ENCODE data around the gene KRT73. TPM values are rescaled to one million over a fixed set of nuclear protein-coding genes. Genes with fewer than 3 reads are reported as not detected.

The KRT73 gene
- total RNA-seq, 6 experiments from 2014 or later = not detected

DNA sequence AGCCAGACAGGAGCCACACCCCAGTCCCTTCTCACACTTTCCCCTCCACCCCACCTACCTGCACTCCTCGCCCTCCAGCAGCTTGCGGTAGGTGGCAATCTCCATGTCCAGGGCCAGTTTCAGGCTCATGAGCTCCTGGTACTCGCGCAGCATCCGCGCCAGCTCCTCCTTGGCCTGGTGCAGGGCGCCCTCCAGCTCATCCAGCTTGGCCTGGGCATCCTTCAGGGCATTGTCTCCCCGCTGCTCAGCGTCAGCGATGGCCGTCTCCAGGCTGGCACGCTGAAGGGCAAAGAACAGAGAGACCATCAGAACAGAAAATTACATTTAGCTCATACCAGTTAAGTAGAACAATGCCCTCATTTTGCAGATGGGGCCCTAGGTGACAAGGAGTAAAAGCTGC is 50.2 kb downstream of the KRT73 start:
- 88% methylated on average over 11 of the region's 12 CpGs for WGBS (ENCODE audit: insufficient coverage, low coverage, low lambda C conversion rate, missing lambda C conversion rate)

DNA sequence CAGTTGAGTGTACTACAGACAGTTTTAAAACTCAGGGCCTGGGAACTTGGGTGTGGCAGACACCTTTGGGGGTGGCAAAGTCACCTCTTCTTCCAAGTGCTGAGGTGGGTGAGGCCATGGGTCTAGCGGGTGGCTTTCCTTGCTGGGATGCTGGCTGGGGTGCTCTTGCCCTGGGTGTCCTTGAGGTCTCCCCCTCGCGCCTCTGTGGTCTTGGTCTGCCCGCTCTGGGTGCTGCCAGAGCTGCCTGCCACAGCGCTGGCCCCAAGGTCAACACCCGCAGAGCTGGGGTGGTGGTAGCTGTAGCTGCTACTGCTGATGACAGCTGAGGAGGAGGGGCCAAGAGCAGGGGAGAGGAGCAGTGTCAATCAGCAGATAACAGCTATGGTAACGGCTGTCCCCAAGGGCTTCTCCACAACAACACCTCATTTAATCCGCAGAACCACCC is 51.5 kb downstream of the KRT73 start:
- ATAC-seq (peak in 2 of 4 donors; percentile 23 to 34), DNase-seq (no peak)
- no CpG with 5 or more reads among the region's 8 CpGs for WGBS (ENCODE audit: insufficient coverage, low coverage, low lambda C conversion rate, missing lambda C conversion rate)

More for the DNA sequence above, 50.2 kb downstream of the KRT73 start:
- H3K27me3 ChIP-seq = no peaks in the 10 kb centered on the region
- DNase-seq (peak in 1 of 3 donors; percentile 27), ATAC-seq (no peak)
- H3K36me3 ChIP-seq = no peaks in the 10 kb centered on the region
- TF ChIP-seq, protein P1, sequence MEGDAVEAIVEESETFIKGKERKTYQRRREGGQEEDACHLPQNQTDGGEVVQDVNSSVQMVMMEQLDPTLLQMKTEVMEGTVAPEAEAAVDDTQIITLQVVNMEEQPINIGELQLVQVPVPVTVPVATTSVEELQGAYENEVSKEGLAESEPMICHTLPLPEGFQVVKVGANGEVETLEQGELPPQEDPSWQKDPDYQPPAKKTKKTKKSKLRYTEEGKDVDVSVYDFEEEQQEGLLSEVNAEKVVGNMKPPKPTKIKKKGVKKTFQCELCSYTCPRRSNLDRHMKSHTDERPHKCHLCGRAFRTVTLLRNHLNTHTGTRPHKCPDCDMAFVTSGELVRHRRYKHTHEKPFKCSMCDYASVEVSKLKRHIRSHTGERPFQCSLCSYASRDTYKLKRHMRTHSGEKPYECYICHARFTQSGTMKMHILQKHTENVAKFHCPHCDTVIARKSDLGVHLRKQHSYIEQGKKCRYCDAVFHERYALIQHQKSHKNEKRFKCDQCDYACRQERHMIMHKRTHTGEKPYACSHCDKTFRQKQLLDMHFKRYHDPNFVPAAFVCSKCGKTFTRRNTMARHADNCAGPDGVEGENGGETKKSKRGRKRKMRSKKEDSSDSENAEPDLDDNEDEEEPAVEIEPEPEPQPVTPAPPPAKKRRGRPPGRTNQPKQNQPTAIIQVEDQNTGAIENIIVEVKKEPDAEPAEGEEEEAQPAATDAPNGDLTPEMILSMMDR (IDR thresholded peaks at IDR 0.05) = no peak
- no peak for TF ChIP-seq POLR2A (IDR thresholded peaks at IDR 0.05)
- H3K4me3 ChIP-seq = no peak overlapping the region
- H3K27ac ChIP-seq = no peak overlapping the region
- no peaks in the 10 kb centered on the region for H3K9me3 ChIP-seq
- H3K4me1 ChIP-seq = no peaks in the 10 kb centered on the region
- intact Hi-C loops (cut with DNase I) = loop anchor here in 1 of 2 donors (10.0 kb wide), 1 partner anchor 173 kb away; no protein-coding TSS in a partner anchor

DNA sequence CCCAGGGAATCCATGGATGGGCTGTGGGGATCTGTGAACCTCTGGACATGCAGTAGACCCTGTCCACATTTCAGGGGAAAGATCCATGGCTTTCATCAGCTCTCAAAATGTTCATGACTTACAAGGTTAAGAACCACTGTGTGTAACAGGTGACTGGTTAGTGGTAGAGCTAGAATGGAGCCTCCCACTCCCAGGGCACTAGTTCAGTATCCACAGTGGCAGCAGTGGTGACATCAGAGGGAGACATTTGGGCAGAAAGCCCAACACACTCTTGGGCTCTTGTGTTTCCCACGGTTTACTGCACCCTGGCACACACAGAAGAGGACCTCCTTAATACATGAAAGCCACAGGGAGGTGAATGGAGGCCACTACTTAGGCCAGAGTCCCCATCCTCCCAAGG is 53.8 kb downstream of the KRT73 start:
- Histone ChIP-seq H3K9me3 (no peaks in the 10 kb centered on the region), H3K4me3 (no peak overlapping the region), H3K27me3 (no peaks in the 10 kb centered on the region), H3K27ac (no peak overlapping the region), H3K36me3 (no peaks in the 10 kb centered on the region), H3K4me1 (no peaks in the 10 kb centered on the region)
- intact Hi-C loops (cut with DNase I) = loop anchor here in 1 of 2 donors (10.0 kb wide), 1 partner anchor 170 kb away; no protein-coding TSS in a partner anchor
- no CpG with 5 or more reads among the region's 1 CpG for WGBS (ENCODE audit: insufficient coverage, low coverage, low lambda C conversion rate, missing lambda C conversion rate)
- TF ChIP-seq, protein P1 (IDR thresholded peaks at IDR 0.05) = no peak
- TF ChIP-seq POLR2A (IDR thresholded peaks at IDR 0.05) = no peak
- ATAC-seq (no peak), DNase-seq (no peak)

More for the DNA sequence above, 51.5 kb downstream of the KRT73 start:
- Histone ChIP-seq H3K4me3 (no peak overlapping the region), H3K27me3 (no peaks in the 10 kb centered on the region), H3K9me3 (no peaks in the 10 kb centered on the region), H3K36me3 (no peaks in the 10 kb centered on the region), H3K27ac (no peak overlapping the region), H3K4me1 (no peaks in the 10 kb centered on the region)
- intact Hi-C loops (cut with DNase I) = loop anchor here in 1 of 2 donors (10.0 kb wide), 1 partner anchor 172 kb away; no protein-coding TSS in a partner anchor
- TF ChIP-seq POLR2A (IDR thresholded peaks at IDR 0.05) = no peak
- TF ChIP-seq, protein P1 (IDR thresholded peaks at IDR 0.05) = no peak

DNA sequence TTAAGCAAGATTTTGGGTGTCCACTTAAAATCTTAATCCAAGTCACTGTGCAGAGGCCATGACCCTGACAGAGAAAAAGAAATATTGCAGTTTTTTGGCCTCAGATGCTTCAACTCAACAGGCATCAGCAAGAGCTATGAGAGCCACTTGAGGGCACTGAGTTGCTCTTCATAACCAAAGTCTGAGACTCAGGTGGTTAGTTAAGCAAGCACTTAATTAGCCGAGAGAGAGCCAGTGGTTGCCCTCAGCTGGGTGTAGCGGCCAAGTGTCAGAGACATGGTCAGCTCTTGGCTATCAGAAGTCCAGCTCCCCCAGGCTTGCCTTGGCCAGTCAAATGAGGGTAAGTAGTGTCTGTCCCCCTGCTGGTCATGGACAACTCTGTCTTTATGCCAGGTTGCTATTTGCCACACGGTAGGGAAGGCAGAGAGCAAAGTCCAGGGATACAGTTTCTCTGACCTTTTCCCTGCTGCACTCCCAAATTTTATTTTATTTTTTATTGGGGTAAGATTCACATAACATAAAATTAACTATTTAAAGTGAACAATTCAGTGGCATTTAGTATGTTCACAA is 56.4 kb downstream of the KRT73 start:
- H3K9me3 ChIP-seq = no peaks in the 10 kb centered on the region
- WGBS (ENCODE audit: insufficient coverage, low coverage, low lambda C conversion rate, missing lambda C conversion rate) = 43% methylated on average over 3 of the region's 3 CpGs
- DNase-seq = no peak
- no peaks in the 10 kb centered on the region for H3K36me3 ChIP-seq
- H3K4me3 ChIP-seq = no peak overlapping the region
- TF ChIP-seq POLR2A (IDR thresholded peaks at IDR 0.05) = no peak
- TF ChIP-seq, protein P1 (IDR thresholded peaks at IDR 0.05) = peak; percentile 22 to 46 (median 38)
- H3K27ac ChIP-seq = no peak overlapping the region
- no peaks in the 10 kb centered on the region for H3K4me1 ChIP-seq
- peak; percentile 54 to 86 (median 66) for ATAC-seq
- intact Hi-C loops (cut with DNase I) = loop anchor here in 1 of 2 donors (10.0 kb wide), 1 partner anchor 167 kb away; no protein-coding TSS in a partner anchor
- H3K27me3 ChIP-seq = no peaks in the 10 kb centered on the region

Measured in right lobe of liver (tissue), 6 donors.